NCI-H526 (cell line): ENCODE results near the gene UTP14A.
"Not testable (repeated sequence)": the region's sequence is repeated elsewhere in the genome, so short reads cannot be mapped to it uniquely, and the experiment has no call there.

ENCODE experiments used
- DNase-seq, 2 experiments: peaks; one replicate each; lab custom pipeline; 2025; lab: John Stamatoyannopoulos, UW

Gene UTP14A

GRCh38 chrX:129905787-129906580 lies at the start of gene UTP14A:
UTP14A (plus strand) TSS chrX:129906164; CDS start chrX:129906211, 47 bp downstream.
- peak; percentile 91 to 93 for DNase-seq

GRCh38 chrX:129859134-129859533 lies 46.8 kb upstream of the UTP14A start:
- not testable (repeated sequence) for DNase-seq

- not testable (repeated sequence) for DNase-seq
These were observed 39.6 kb upstream of the UTP14A start for GRCh38 chrX:129866321-129866720.

- no peak for DNase-seq
These were observed 33.4 kb upstream of the UTP14A start for GRCh38 chrX:129872524-129872923.

GRCh38 chrX:129875669-129876068 lies 30.3 kb upstream of the UTP14A start:
- DNase-seq = no peak

GRCh38 chrX:129876771-129877305 lies 29.1 kb upstream of the UTP14A start:
- no peak for DNase-seq

- DNase-seq = no peak
These were observed 28.6 kb upstream of the UTP14A start for GRCh38 chrX:129877401-129877800.

GRCh38 chrX:129900054-129900453 lies 5.9 kb upstream of the UTP14A start:
- DNase-seq = no peak

- DNase-seq = no peak
These were observed 2.7 kb downstream of the UTP14A start for GRCh38 chrX:129908636-129909035.

GRCh38 chrX:129925305-129926092 lies 19.5 kb downstream of the UTP14A start:
- peak; percentile 31 to 77 for DNase-seq

- peak in 1 of 2 experiments; percentile 6 for DNase-seq
These were observed 25.0 kb downstream of the UTP14A start for GRCh38 chrX:129930941-129931410.

- peak; percentile 68 to 87 for DNase-seq
These were observed 25.5 kb downstream of the UTP14A start for GRCh38 chrX:129931411-129932015.

- peak; percentile 57 to 89 for DNase-seq
These were observed 26.3 kb downstream of the UTP14A start for GRCh38 chrX:129932016-129932820.

GRCh38 chrX:129932821-129933321 lies 26.9 kb downstream of the UTP14A start:
- peak; percentile 2 to 25 for DNase-seq

GRCh38 chrX:129933700-129934099 lies 27.7 kb downstream of the UTP14A start:
- DNase-seq = no peak

- no peak for DNase-seq
These were observed 28.5 kb downstream of the UTP14A start for GRCh38 chrX:129934461-129934860.

GRCh38 chrX:129934952-129935351 lies 29.0 kb downstream of the UTP14A start:
- no peak for DNase-seq

- no peak for DNase-seq
These were observed 32.1 kb downstream of the UTP14A start for GRCh38 chrX:129938081-129938480.

- no peak for DNase-seq
These were observed 34.0 kb downstream of the UTP14A start for GRCh38 chrX:129939986-129940385.

- no peak for DNase-seq
These were observed 34.8 kb downstream of the UTP14A start for GRCh38 chrX:129940721-129941120.

GRCh38 chrX:129945131-129945530 lies 39.2 kb downstream of the UTP14A start:
- DNase-seq = no peak
